Neural progenitor cell (in vitro differentiated cells): ENCODE results near the gene PM20D1. TPM values are rescaled to one million over a fixed set of nuclear protein-coding genes. Genes with fewer than 3 reads are reported as not detected.
A peak's percentile ranks its signal among the peaks of the same experiment; 100 is the strongest.
"Not testable (repeated sequence)": the region's sequence is repeated elsewhere in the genome, so short reads cannot be mapped to it uniquely, and the experiment has no call there.

ENCODE experiments used
- DNase-seq: peaks from one replicate; pipeline ENCODE4 v3.0.0-alpha.2; 2016; ENCODE audit warnings: low spot score
- H2AFZ ChIP-seq: fragments of 200-600 bp; sonication (generic); replicated peaks from 2 replicates; pipeline ENCODE4 v1.6.1; 2016; ENCODE audit warnings: antibody characterized with exemption
- H3F3A ChIP-seq: fragments of 200-600 bp; sonication (generic); 2 replicates; pipeline ENCODE4 v1.6.1; 2016; ENCODE audit warnings: antibody characterized with exemption, low read depth
- H3K27ac ChIP-seq: fragments of 200-600 bp; sonication (generic); 2 replicates; pipeline ENCODE4 v1.5.1; 2016; ENCODE audit warnings: mild to moderate bottlenecking
- H3K27me3 ChIP-seq: fragments of 200-600 bp; sonication (generic); 2 replicates; pipeline ENCODE4 v1.6.1; 2016; ENCODE audit warnings: mild to moderate bottlenecking, moderate library complexity
- H3K36me3 ChIP-seq: fragments of 200-600 bp; sonication (generic); 2 replicates; pipeline ENCODE4 v1.5.1; 2016
- H3K4me1 ChIP-seq: fragments of 200-600 bp; sonication (generic); 2 replicates; pipeline ENCODE4 v1.6.1; 2016; ENCODE audit warnings: mixed run types
- H3K4me2 ChIP-seq: fragments of 200-600 bp; sonication (generic); 2 replicates; pipeline ENCODE4 v1.6.1; 2016
- H3K4me3 ChIP-seq: fragments of 200-600 bp; sonication (generic); 2 replicates; pipeline ENCODE4 v1.5.1; 2016
- H3K79me2 ChIP-seq: fragments of 200-600 bp; sonication (generic); 2 replicates; pipeline ENCODE4 v1.6.1; 2016; ENCODE audit warnings: low read depth
- H3K9ac ChIP-seq: fragments of 200-600 bp; sonication (generic); 2 replicates; pipeline ENCODE4 v1.6.1; 2016
- H3K9me3 ChIP-seq: fragments of 200-600 bp; sonication (generic); 2 replicates; pipeline ENCODE4 v1.5.1; 2016; ENCODE audit warnings: low read depth
- H4K20me1 ChIP-seq: fragments of 200-600 bp; sonication (generic); 2 replicates; pipeline ENCODE4 v1.6.1; 2016; ENCODE audit warnings: low read depth
- H3K27ac Mint-ChIP-seq: 3 replicates; pipeline ENCODE4 v1.8.0; 2021; ENCODE audit warnings: mixed read lengths
- H3K27me3 Mint-ChIP-seq: 2 replicates; pipeline ENCODE4 v1.8.0; 2022; ENCODE audit warnings: low read depth, mild to moderate bottlenecking, inconsistent platforms, moderate library complexity, mixed read lengths; ENCODE audit not compliant: insufficient read depth
- H3K36me3 Mint-ChIP-seq: 3 replicates; pipeline ENCODE4 v1.8.0; 2021; ENCODE audit warnings: mixed read lengths
- H3K4me1 Mint-ChIP-seq: 3 replicates; pipeline ENCODE4 v1.8.0; 2021; ENCODE audit warnings: mixed read lengths
- H3K4me3 Mint-ChIP-seq: 3 replicates; pipeline ENCODE4 v1.8.0; 2021; ENCODE audit warnings: mild to moderate bottlenecking, moderate library complexity, mixed read lengths
- H3K9me3 Mint-ChIP-seq: 3 replicates; pipeline ENCODE4 v1.8.0; 2020; ENCODE audit warnings: mixed read lengths
- CTCF ChIP-seq: fragments of 200-600 bp; sonication (generic); IDR thresholded peaks from 2 replicates; pipeline ENCODE4 v1.5.1; 2017; ENCODE audit warnings: antibody characterized with exemption, mild to moderate bottlenecking
- EZH2 ChIP-seq: fragments of 200-600 bp; sonication (generic); IDR thresholded peaks from 2 replicates; pipeline ENCODE4 v1.6.1; 2017; ENCODE audit warnings: antibody characterized with exemption, mild to moderate bottlenecking, moderate library complexity
- EZH2phosphoT487 ChIP-seq: fragments of 200-600 bp; sonication (generic); IDR thresholded peaks from 2 replicates; pipeline ENCODE4 v1.6.1; 2017; ENCODE audit warnings: antibody characterized with exemption
- total RNA-seq: library from RNA; depleted of rRNA; stranded (reverse); fragments of >200 nt; gene quantifications from 2 replicates; pipeline ENCODE4 v1.2.3, GENCODE V29; 2015; ENCODE audit warnings: low replicate concordance

The PM20D1 gene
- total RNA-seq, 1 donor from 2014 or later, result not detected

GRCh38 chr1:205879974-205880373, 30.0 kb upstream of the PM20D1 start:
- no peaks in the 10 kb centered on the region for H4K20me1 ChIP-seq
- H3K9me3 Mint-ChIP-seq, result peaks cover 30% of the 10 kb centered on the region
- no peaks in the 10 kb centered on the region for H3K9me3 ChIP-seq
- H3K4me3 Mint-ChIP-seq, result no peak overlapping the region
- H3K4me1 ChIP-seq, result peaks cover 5% of the 10 kb centered on the region
- no peak overlapping the region for H3K9ac ChIP-seq
- H3K36me3 Mint-ChIP-seq, result peaks cover 2% of the 10 kb centered on the region
- no peak overlapping the region for H3K4me3 ChIP-seq
- no peak for TF ChIP-seq EZH2phosphoT487
- no peak for TF ChIP-seq EZH2
- no peak for TF ChIP-seq CTCF
- no peaks in the 10 kb centered on the region for H3F3A ChIP-seq
- no peak overlapping the region for H3K27ac Mint-ChIP-seq
- H3K27ac ChIP-seq, result no peak overlapping the region
- no peak overlapping the region for H3K4me2 ChIP-seq
- H3K27me3 Mint-ChIP-seq, result no peaks in the 10 kb centered on the region
- H3K36me3 ChIP-seq, result no peaks in the 10 kb centered on the region
- H2AFZ ChIP-seq, result no peak overlapping the region
- H3K79me2 ChIP-seq, result no peaks in the 10 kb centered on the region
- no peaks in the 10 kb centered on the region for H3K27me3 ChIP-seq
- DNase-seq, result no peak
- H3K4me1 Mint-ChIP-seq, result peaks cover 4% of the 10 kb centered on the region

GRCh38 chr1:205878026-205878425, 28.1 kb upstream of the PM20D1 start:
- no peaks in the 10 kb centered on the region for H3K79me2 ChIP-seq
- H3K9me3 ChIP-seq, result no peaks in the 10 kb centered on the region
- no peak overlapping the region for H3K4me2 ChIP-seq
- H3K4me1 Mint-ChIP-seq, result peaks cover 4% of the 10 kb centered on the region
- peaks cover 30% of the 10 kb centered on the region for H3K9me3 Mint-ChIP-seq
- H3K27me3 ChIP-seq, result no peaks in the 10 kb centered on the region
- H3K27ac Mint-ChIP-seq, result no peak overlapping the region
- H3K36me3 Mint-ChIP-seq, result peaks cover 2% of the 10 kb centered on the region
- H3K4me3 Mint-ChIP-seq, result no peak overlapping the region
- TF ChIP-seq EZH2 (no peak), EZH2phosphoT487 (no peak), CTCF (no peak)
- no peak overlapping the region for H2AFZ ChIP-seq
- H3K4me3 ChIP-seq, result no peak overlapping the region
- H3K27me3 Mint-ChIP-seq, result no peaks in the 10 kb centered on the region
- peaks cover 5% of the 10 kb centered on the region for H3K4me1 ChIP-seq
- H3K27ac ChIP-seq, result no peak overlapping the region
- no peak for DNase-seq
- no peak overlapping the region for H3K9ac ChIP-seq
- no peaks in the 10 kb centered on the region for H4K20me1 ChIP-seq
- no peaks in the 10 kb centered on the region for H3K36me3 ChIP-seq
- H3F3A ChIP-seq, result no peaks in the 10 kb centered on the region

- not testable (repeated sequence) for H3K36me3 Mint-ChIP-seq, H3F3A ChIP-seq, H3K4me2 ChIP-seq, H3K79me2 ChIP-seq, H3K27ac Mint-ChIP-seq, H3K27me3 ChIP-seq, H3K9me3 ChIP-seq, H3K9me3 Mint-ChIP-seq, H2AFZ ChIP-seq, H3K36me3 ChIP-seq, H3K4me3 Mint-ChIP-seq, H3K4me1 Mint-ChIP-seq, DNase-seq, H3K27ac ChIP-seq, H3K27me3 Mint-ChIP-seq, H3K9ac ChIP-seq, H4K20me1 ChIP-seq, H3K4me3 ChIP-seq
- peaks cover 14% of the 10 kb centered on the region for H3K4me1 ChIP-seq
Measured at GRCh38 chr1:205873148-205873547, 23.2 kb upstream of the PM20D1 start.

- no peaks in the 10 kb centered on the region for H3K4me1 Mint-ChIP-seq
- H3K36me3 ChIP-seq, result no peaks in the 10 kb centered on the region
- H3K36me3 Mint-ChIP-seq, result no peaks in the 10 kb centered on the region
- H3K4me2 ChIP-seq, result peak overlapping the region; percentile 2
- H3K9ac ChIP-seq, result no peak overlapping the region
- no peak for DNase-seq
- peaks cover 9% of the 10 kb centered on the region for H3K4me1 ChIP-seq
- no peaks in the 10 kb centered on the region for H3K27me3 ChIP-seq
- H2AFZ ChIP-seq, result no peak overlapping the region
- no peak overlapping the region for H3K27ac ChIP-seq
- no peaks in the 10 kb centered on the region for H3K79me2 ChIP-seq
- TF ChIP-seq CTCF, result no peak
- no peak for TF ChIP-seq EZH2phosphoT487
- no peak for TF ChIP-seq EZH2
- H3K4me3 Mint-ChIP-seq, result no peak overlapping the region
- H3F3A ChIP-seq, result peaks cover 6% of the 10 kb centered on the region
- no peaks in the 10 kb centered on the region for H3K9me3 Mint-ChIP-seq
- no peaks in the 10 kb centered on the region for H4K20me1 ChIP-seq
- H3K9me3 ChIP-seq, result no peaks in the 10 kb centered on the region
- peaks cover 2% of the 10 kb centered on the region for H3K27me3 Mint-ChIP-seq
- H3K27ac Mint-ChIP-seq, result no peak overlapping the region
- no peak overlapping the region for H3K4me3 ChIP-seq
Measured at GRCh38 chr1:205870236-205870635, 20.3 kb upstream of the PM20D1 start.
